H1 (cell line): Measurements from ENCODE around the gene PPP1R9A. TPM values are rescaled to one million over a fixed set of nuclear protein-coding genes. Genes with fewer than 3 reads are reported as not detected.
A peak's percentile ranks its signal among the peaks of the same experiment; 100 is the strongest.

Source experiments
- CTCF ChIA-PET: fragments of 300-600 bp; sonication (Branson Sonifier 250); formaldehyde crosslinking; loops from one replicate; lab custom pipeline; 2021; ENCODE audit not compliant: partially characterized antibody; lab: Charles Lee
- POLR2A ChIA-PET: fragments of 300-600 bp; sonication (Branson Sonifier 250); formaldehyde crosslinking; loops from one replicate; lab custom pipeline; 2021; ENCODE audit warnings: inconsistent platforms; ENCODE audit not compliant: partially characterized antibody; lab: Charles Lee
- DNase-seq, 2 experiments: peaks; one replicate each; pipeline versions ENCODE4 v3.0.0 to v3.0.0-alpha.2; 2010 to 2022; ENCODE audit warnings: low spot score in 2 of 2, low read depth in 1 of 2, mixed read lengths in 1 of 2
- FAIRE-seq: peaks from 2 replicates; lab custom pipeline; 2011; peaks lifted over from hg19 to GRCh38; lab: Jason Lieb, UNC
- H2AFZ ChIP-seq: 2 replicates; pipeline ENCODE4 v1.8.1; 2012; ENCODE audit warnings: low read length, inconsistent platforms
- H2AK5ac ChIP-seq: 2 replicates; pipeline ENCODE4 v1.6.1; 2013; ENCODE audit warnings: low read depth, low read length
- H2BK120ac ChIP-seq: replicated peaks from 2 replicates; pipeline ENCODE3; 2013; ENCODE audit warnings: low read depth, low read length, inconsistent platforms
- H2BK12ac ChIP-seq: 2 replicates; pipeline ENCODE4 v1.6.1; 2013; ENCODE audit warnings: low read depth, low read length
- H2BK15ac ChIP-seq: 2 replicates; pipeline ENCODE4 v1.6.1; 2013; ENCODE audit warnings: low read length
- H2BK20ac ChIP-seq: 2 replicates; pipeline ENCODE4 v1.6.1; 2013; ENCODE audit warnings: low read length
- H2BK5ac ChIP-seq: 2 replicates; pipeline ENCODE4 v1.6.1; 2013; ENCODE audit warnings: low read depth, low read length
- H3K14ac ChIP-seq: 2 replicates; pipeline ENCODE4 v1.6.1; 2013; ENCODE audit warnings: inconsistent platforms; ENCODE audit not compliant: insufficient read length
- H3K18ac ChIP-seq: 2 replicates; pipeline ENCODE4 v1.6.1; 2013; ENCODE audit warnings: low read length; ENCODE audit errors: extremely low read depth
- H3K23ac ChIP-seq: 2 replicates; pipeline ENCODE4 v1.6.1; 2013; ENCODE audit warnings: inconsistent platforms; ENCODE audit not compliant: insufficient read length
- H3K23me2 ChIP-seq: 2 replicates; pipeline ENCODE4 v1.6.1; 2013; ENCODE audit warnings: low read depth, low read length
- H3K27ac ChIP-seq: 2 replicates; pipeline ENCODE4 v1.6.1; 2011; ENCODE audit warnings: low read depth, low read length, inconsistent platforms
- H3K27me3 ChIP-seq, 4 experiments: replicated peaks in 1 of 4; 1 replicate in 1 of 4; 2 replicates in 3 of 4; pipeline versions ENCODE4 v1.6.1 to v1.8.1; 2011 to 2013; ENCODE audit warnings: low read length in 3 of 4, mild to moderate bottlenecking in 3 of 4, inconsistent platforms in 2 of 4, mixed read lengths in 2 of 4, moderate library complexity in 1 of 4; ENCODE audit not compliant: control insufficient read depth in 3 of 4, insufficient read depth in 3 of 4; ENCODE audit errors: extremely low read depth in 1 of 4
- H3K36me3 ChIP-seq, 4 experiments: 2 replicates each; pipeline versions ENCODE4 v1.6.1 to v1.8.1; 2011 to 2013; ENCODE audit warnings: mild to moderate bottlenecking in 4 of 4, low read length in 3 of 4, moderate library complexity in 2 of 4, control low read depth in 1 of 4, inconsistent platforms in 1 of 4; ENCODE audit not compliant: insufficient read depth in 4 of 4, control insufficient read depth in 2 of 4
- H3K4ac ChIP-seq: replicated peaks from 2 replicates; pipeline ENCODE3; 2013; ENCODE audit warnings: low read length, low read depth, mixed read lengths, inconsistent platforms; ENCODE audit not compliant: insufficient read length
- H3K4me1 ChIP-seq, 4 experiments: replicated peaks in 1 of 4; 1 replicate in 1 of 4; 2 replicates in 3 of 4; pipeline versions ENCODE4 v1.6.1 to v1.8.1; 2011 to 2013; ENCODE audit warnings: low read length in 3 of 4, inconsistent platforms in 2 of 4, mixed read lengths in 1 of 4; ENCODE audit not compliant: insufficient read depth in 4 of 4, control insufficient read depth in 3 of 4
- H3K4me2 ChIP-seq, 2 experiments: 2 replicates each; pipeline versions ENCODE4 v1.6.1 to v1.8.1; 2011 to 2013; ENCODE audit warnings: low read depth in 2 of 2, low read length in 2 of 2, control low read depth in 1 of 2, inconsistent platforms in 1 of 2, mild to moderate bottlenecking in 1 of 2; ENCODE audit not compliant: insufficient read depth in 1 of 2
- H3K4me3 ChIP-seq, 4 experiments: fragments of 200-600, 300-600 bp in 1 of 4; sonication (generic), shearing (Covaris generic), sonication (Bioruptor Twin) in 1 of 4; 2 replicates each; pipeline versions ENCODE4 v1.5.1 to v1.8.1; 2011 to 2016; ENCODE audit warnings: low read length in 4 of 4, low read depth in 3 of 4, control low read depth in 2 of 4, inconsistent platforms in 2 of 4, mild to moderate bottlenecking in 2 of 4, mixed read lengths in 1 of 4, moderate library complexity in 1 of 4; ENCODE audit not compliant: insufficient read depth in 2 of 4; ENCODE audit errors: extremely low read depth in 1 of 4
- H3K56ac ChIP-seq: replicated peaks from 2 replicates; pipeline ENCODE3; 2013; ENCODE audit warnings: low read depth, mild to moderate bottlenecking, mixed read lengths, low read length, inconsistent platforms; ENCODE audit not compliant: insufficient read length
- H3K79me1 ChIP-seq: 2 replicates; pipeline ENCODE4 v1.6.1; 2013; ENCODE audit warnings: low read depth, low read length, control low read depth
- H3K79me2 ChIP-seq, 2 experiments: 2 replicates each; pipeline versions ENCODE4 v1.6.1 to v1.8.1; 2012 to 2013; ENCODE audit warnings: low read length in 2 of 2, mild to moderate bottlenecking in 2 of 2, inconsistent platforms in 1 of 2; ENCODE audit not compliant: insufficient read depth in 2 of 2, control insufficient read depth in 1 of 2
- H3K9ac ChIP-seq, 4 experiments: replicated peaks in 1 of 4; 1 replicate in 1 of 4; 2 replicates in 3 of 4; pipeline versions ENCODE4 v1.6.1 to v1.8.1; 2011 to 2013; ENCODE audit warnings: low read depth in 3 of 4, low read length in 3 of 4, control low read depth in 2 of 4, mild to moderate bottlenecking in 2 of 4, moderate library complexity in 2 of 4, inconsistent platforms in 1 of 4; ENCODE audit errors: extremely low read depth in 1 of 4
- H3K9me3 ChIP-seq, 2 experiments: 2 replicates each; pipeline versions ENCODE4 v1.6.1 to v1.8.1; 2012 to 2013; ENCODE audit warnings: mild to moderate bottlenecking in 2 of 2, moderate library complexity in 2 of 2, control low read depth in 1 of 2, inconsistent platforms in 1 of 2, low read depth in 1 of 2, low read length in 1 of 2, mixed read lengths in 1 of 2; ENCODE audit not compliant: insufficient read depth in 2 of 2
- H4K20me1 ChIP-seq, 2 experiments: replicated peaks in 1 of 2; 2 replicates each; pipeline versions ENCODE3 to v1.8.1; 2011 to 2013; ENCODE audit warnings: inconsistent platforms in 2 of 2, low read length in 2 of 2, mild to moderate bottlenecking in 1 of 2; ENCODE audit not compliant: insufficient read depth in 2 of 2, control insufficient read depth in 1 of 2
- H4K5ac ChIP-seq: 2 replicates; pipeline ENCODE4 v1.6.1; 2013; ENCODE audit warnings: low read length, low read depth, mixed read lengths, inconsistent platforms; ENCODE audit not compliant: insufficient read length
- H4K8ac ChIP-seq: 2 replicates; pipeline ENCODE4 v1.8.0; 2013; ENCODE audit warnings: mild to moderate bottlenecking, moderate library complexity, low read length, inconsistent platforms; ENCODE audit not compliant: insufficient read depth; ENCODE audit errors: extremely low read depth
- H4K91ac ChIP-seq: replicated peaks from 2 replicates; pipeline ENCODE3; 2013; ENCODE audit warnings: low read length, mixed read lengths, inconsistent platforms; ENCODE audit not compliant: insufficient read length
- CHD2 ChIP-seq: IDR thresholded peaks from 2 replicates; pipeline ENCODE4 v1.6.1; 2012; ENCODE audit warnings: low read length, improper control_type of control experiment
- EZH2 ChIP-seq: fragments of 200-600 bp; sonication (generic); IDR thresholded peaks from 2 replicates; pipeline ENCODE4 v1.7.1; 2012; ENCODE audit warnings: low read depth, mild to moderate bottlenecking, moderate library complexity, low read length, inconsistent platforms; ENCODE audit not compliant: severe bottlenecking
- HDAC2 ChIP-seq, 2 experiments: fragments of 300-600 bp in 1 of 2; sonication (generic) in 1 of 2; IDR thresholded peaks; 2 replicates each; pipeline ENCODE4 v1.6.1; 2011 to 2012; ENCODE audit warnings: low read depth in 2 of 2, low read length in 2 of 2, mild to moderate bottlenecking in 2 of 2, moderate library complexity in 2 of 2, borderline replicate concordance in 1 of 2, inconsistent platforms in 1 of 2
- KDM4A ChIP-seq: IDR thresholded peaks from one replicate; pipeline ENCODE4 v1.7.1; 2012; ENCODE audit warnings: low read depth, mild to moderate bottlenecking, moderate library complexity, low read length, inconsistent platforms; ENCODE audit not compliant: severe bottlenecking
- NRF1 ChIP-seq: IDR thresholded peaks from 2 replicates; pipeline ENCODE4 v1.6.1; 2011; ENCODE audit warnings: mild to moderate bottlenecking, low read depth, low read length, improper control_type of control experiment
- PHF8 ChIP-seq: fragments of 200-600 bp; sonication (generic); conservative IDR thresholded peaks from 2 replicates; pipeline ENCODE4 v1.7.1; 2012; ENCODE audit warnings: low read depth, mild to moderate bottlenecking, inconsistent platforms, low read length, moderate library complexity
- RAD21 ChIP-seq, 2 experiments: IDR thresholded peaks in 1 of 2; conservative IDR thresholded peaks in 1 of 2; 2 replicates each; pipeline ENCODE4 v1.6.1; 2011; ENCODE audit warnings: low read depth in 2 of 2, low read length in 2 of 2, improper control_type of control experiment in 1 of 2, inconsistent platforms in 1 of 2, mild to moderate bottlenecking in 1 of 2, moderate library complexity in 1 of 2
- TAF1 ChIP-seq: IDR thresholded peaks from 2 replicates; pipeline ENCODE4 v1.6.1; 2011; ENCODE audit warnings: mild to moderate bottlenecking, low read depth, low read length
- WGBS, 2 experiments: shearing (Covaris generic) in 1 of 2; methylation state at CpG; one replicate each; pipeline versions ENCODE4 v1.1.6 to v1.1.7; 2013 to 2015; ENCODE audit warnings: low lambda C conversion rate in 2 of 2, mixed read lengths in 2 of 2, inconsistent platforms in 1 of 2, low coverage in 1 of 2, missing lambda C conversion rate in 1 of 2; ENCODE audit not compliant: insufficient replicate concordance in 2 of 2, insufficient coverage in 1 of 2, insufficient read length in 1 of 2; ENCODE audit errors: extremely low coverage in 1 of 2, missing lambda C conversion rate in 1 of 2; 5-methylcytosine and 5-hydroxymethylcytosine counted together
- polyA plus RNA-seq, 7 experiments: library from polyadenylated mRNA; depleted of rRNA in 3 of 7; stranded (reverse) in 5 of 7; unstranded in 2 of 7; fragments of >200 nt in 5 of 7; fragments of 200-250 nt in 2 of 7; gene quantifications; 1 replicate in 5 of 7; 2 replicates in 1 of 7; 4 replicates in 1 of 7; pipeline versions ENCODE4 v1.2.1 to v1.2.3, GENCODE V29; 2011 to 2013; ENCODE audit warnings: missing spikeins in 2 of 7, mixed read lengths in 2 of 7
- total RNA-seq: library from RNA; stranded (reverse); fragmentation: NEBNext Ultra II Directional; extraction: Animal tissue kit (Norgen Biotek cat#: 25700); gene quantifications from 2 replicates; pipeline ENCODE4 v1.2.1, GENCODE V29; 2021
- TF ChIP-seq, protein P1 (sequence below), 3 experiments: IDR thresholded peaks; 1 replicate in 2 of 3; 2 replicates in 1 of 3; pipeline versions ENCODE4 v1.5.1 to v1.6.1; 2011; ENCODE audit warnings: low read length in 3 of 3, mild to moderate bottlenecking in 3 of 3, inconsistent platforms in 2 of 3, low read depth in 1 of 3, moderate library complexity in 1 of 3; ENCODE audit not compliant: insufficient read depth in 1 of 3; ENCODE audit errors: control extremely low read depth in 1 of 3
- TF ChIP-seq, protein P2 (sequence below): IDR thresholded peaks from 2 replicates; pipeline ENCODE4 v1.6.1; 2011; ENCODE audit warnings: low read depth, mild to moderate bottlenecking, low read length; ENCODE audit not compliant: insufficient read depth

The PPP1R9A gene
- total and polyA plus RNA-seq, 2 of the 8 experiments (the other 6 are each of a cell fraction or from before 2014, with no cell fraction given) = 3.0 to 20.3 TPM

DNA sequence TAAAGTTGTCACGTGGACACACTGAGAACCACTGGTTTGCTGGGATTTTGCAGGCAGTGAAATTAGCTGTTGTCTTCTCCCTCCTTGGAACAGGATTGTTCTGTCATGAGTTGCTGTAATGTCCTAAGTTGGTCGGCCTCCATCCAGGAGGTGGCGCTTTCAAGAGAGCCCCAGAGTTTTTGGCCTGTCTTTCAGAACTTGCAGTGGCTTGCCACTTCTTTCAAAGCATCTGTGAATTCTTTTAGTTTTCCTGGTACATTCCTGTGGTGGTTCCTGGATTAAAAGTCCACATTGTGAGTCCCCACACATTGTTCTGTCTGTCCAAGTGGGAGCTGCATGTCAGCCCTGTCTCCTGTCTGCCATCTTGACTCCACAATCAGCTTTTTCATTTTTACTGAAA, 283.1 kb downstream of the PPP1R9A start:
- no peak for DNase-seq
- peaks cover 0 to 2% of the 10 kb centered on the region in 2 experiments for H4K20me1 ChIP-seq
- no peak overlapping the region for H4K91ac ChIP-seq
- no peaks in the 10 kb centered on the region for H3K27me3 ChIP-seq
- no peak overlapping the region for H3K56ac ChIP-seq
- no peak overlapping the region for H2AK5ac ChIP-seq
- 89% methylated on average over 3 of the region's 3 CpGs; no CpG with 5 or more reads in 1 of the 2 experiments for WGBS, 2 experiments
- POLR2A ChIA-PET = no interaction called here
- no peak overlapping the region for H4K5ac ChIP-seq
- CTCF ChIA-PET = interaction anchor here (1.5 to 2.7 kb wide), 2 partner anchors 9 to 135 kb away, joined by 3 to 5 read pairs; no protein-coding TSS in a partner anchor
- no peak overlapping the region for H3K4ac ChIP-seq
- FAIRE-seq = no peak
- H2BK12ac ChIP-seq = no peak overlapping the region
- H3K18ac ChIP-seq = no peak overlapping the region
- no peak overlapping the region for H4K8ac ChIP-seq
- H3K14ac ChIP-seq = no peak overlapping the region
- no peak overlapping the region for H2BK15ac ChIP-seq
- no peak overlapping the region for H3K4me2 ChIP-seq
- H2AFZ ChIP-seq = no peak overlapping the region
- no peak overlapping the region for H2BK20ac ChIP-seq
- H3K23me2 ChIP-seq = no peaks in the 10 kb centered on the region
- H3K79me1 ChIP-seq = no peaks in the 10 kb centered on the region
- H3K79me2 ChIP-seq = no peaks in the 10 kb centered on the region
- H2BK120ac ChIP-seq = no peak overlapping the region
- no peaks in the 10 kb centered on the region for H3K9me3 ChIP-seq
- no peaks in the 10 kb centered on the region for H3K36me3 ChIP-seq
- H3K9ac ChIP-seq = no peak overlapping the region
- H3K4me1 ChIP-seq = no peaks in the 10 kb centered on the region
- no peak overlapping the region for H3K4me3 ChIP-seq
- no peak overlapping the region for H3K23ac ChIP-seq
- H2BK5ac ChIP-seq = no peak overlapping the region
- H3K27ac ChIP-seq = no peak overlapping the region
- TF ChIP-seq TAF1 (no peak), PHF8 (no peak), KDM4A (no peak), HDAC2 (IDR thresholded peaks at IDR 0.05; ENCODE audit: borderline replicate concordance in 1 of 2, low read depth in 2 of 2, low read length in 2 of 2) (no peak), EZH2 (no peak), CHD2 (no peak), RAD21 (IDR thresholded peaks at IDR 0.05 in 1 of 2, conservative IDR thresholded peaks at IDR 0.05 in 1 of 2; ENCODE audit: low read depth in 2 of 2, low read length in 2 of 2) (peak; percentile 11 to 26; a peak in 2 of 4 replicates), NRF1 (no peak)
- TF ChIP-seq, protein P1, sequence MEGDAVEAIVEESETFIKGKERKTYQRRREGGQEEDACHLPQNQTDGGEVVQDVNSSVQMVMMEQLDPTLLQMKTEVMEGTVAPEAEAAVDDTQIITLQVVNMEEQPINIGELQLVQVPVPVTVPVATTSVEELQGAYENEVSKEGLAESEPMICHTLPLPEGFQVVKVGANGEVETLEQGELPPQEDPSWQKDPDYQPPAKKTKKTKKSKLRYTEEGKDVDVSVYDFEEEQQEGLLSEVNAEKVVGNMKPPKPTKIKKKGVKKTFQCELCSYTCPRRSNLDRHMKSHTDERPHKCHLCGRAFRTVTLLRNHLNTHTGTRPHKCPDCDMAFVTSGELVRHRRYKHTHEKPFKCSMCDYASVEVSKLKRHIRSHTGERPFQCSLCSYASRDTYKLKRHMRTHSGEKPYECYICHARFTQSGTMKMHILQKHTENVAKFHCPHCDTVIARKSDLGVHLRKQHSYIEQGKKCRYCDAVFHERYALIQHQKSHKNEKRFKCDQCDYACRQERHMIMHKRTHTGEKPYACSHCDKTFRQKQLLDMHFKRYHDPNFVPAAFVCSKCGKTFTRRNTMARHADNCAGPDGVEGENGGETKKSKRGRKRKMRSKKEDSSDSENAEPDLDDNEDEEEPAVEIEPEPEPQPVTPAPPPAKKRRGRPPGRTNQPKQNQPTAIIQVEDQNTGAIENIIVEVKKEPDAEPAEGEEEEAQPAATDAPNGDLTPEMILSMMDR (IDR thresholded peaks at IDR 0.05; ENCODE audit: control extremely low read depth in 1 of 3, insufficient read depth in 1 of 3, low read depth in 1 of 3, low read length in 3 of 3) = peak; percentile 27 to 42 (median 31)
- TF ChIP-seq, protein P2, sequence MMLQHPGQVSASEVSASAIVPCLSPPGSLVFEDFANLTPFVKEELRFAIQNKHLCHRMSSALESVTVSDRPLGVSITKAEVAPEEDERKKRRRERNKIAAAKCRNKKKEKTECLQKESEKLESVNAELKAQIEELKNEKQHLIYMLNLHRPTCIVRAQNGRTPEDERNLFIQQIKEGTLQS = no peak
